Medulla oblongata (tissue), 1 donor: ENCODE measurements around the gene CEP78.

Experiments used
- DNase-seq: peaks from one replicate; pipeline ENCODE4 v3.0.0-alpha.2; 2015; ENCODE audit errors: extremely low spot score

The CEP78 gene

GRCh38 chr9:78306222-78307076 lies 70.6 kb downstream of the CEP78 start:
- no peak for DNase-seq

- DNase-seq: no peak
Observed at GRCh38 chr9:78307360-78307759, 71.5 kb downstream of the CEP78 start.

- no peak for DNase-seq
Observed at GRCh38 chr9:78309066-78309465, 73.2 kb downstream of the CEP78 start.

GRCh38 chr9:78311075-78311474 lies 75.2 kb downstream of the CEP78 start:
- DNase-seq: no peak

- DNase-seq: peak; percentile 68
Observed at GRCh38 chr9:78311886-78312524, 76.1 kb downstream of the CEP78 start.

GRCh38 chr9:78314550-78314949 lies 78.7 kb downstream of the CEP78 start:
- DNase-seq: no peak

- DNase-seq: peak; percentile 37
Observed at GRCh38 chr9:78314953-78315870, 79.3 kb downstream of the CEP78 start.

- DNase-seq: no peak
Observed at GRCh38 chr9:78316166-78316892, 80.5 kb downstream of the CEP78 start.

- peak; percentile 49 for DNase-seq
Observed at GRCh38 chr9:78319197-78320029, 83.5 kb downstream of the CEP78 start.

GRCh38 chr9:78320030-78320693 lies 84.3 kb downstream of the CEP78 start:
- DNase-seq: no peak

- no peak for DNase-seq
Observed at GRCh38 chr9:78320875-78321496, 85.1 kb downstream of the CEP78 start.

GRCh38 chr9:78321505-78321904 lies 85.6 kb downstream of the CEP78 start:
- DNase-seq: no peak

GRCh38 chr9:78324068-78324650 lies 88.3 kb downstream of the CEP78 start:
- DNase-seq: no peak

- no peak for DNase-seq
Observed at GRCh38 chr9:78324682-78325081, 88.8 kb downstream of the CEP78 start.

GRCh38 chr9:78325343-78325742 lies 89.5 kb downstream of the CEP78 start:
- DNase-seq: peak; percentile 59

GRCh38 chr9:78325846-78326360 lies 90.0 kb downstream of the CEP78 start:
- no peak for DNase-seq

- no peak for DNase-seq
Observed at GRCh38 chr9:78326564-78326963, 90.7 kb downstream of the CEP78 start.
